Rectal smooth muscle tissue (tissue), 1 donor: ENCODE data around the gene MMP19.
A peak's percentile ranks its signal among the peaks of the same experiment; 100 is the strongest.

Experiments
- H3K27ac ChIP-seq: one replicate; pipeline ENCODE4 v1.7.0; 2013; ENCODE audit warnings: low read depth, low read length, inconsistent platforms
- H3K27me3 ChIP-seq: one replicate; pipeline ENCODE4 v1.7.0; 2013; ENCODE audit warnings: low read length; ENCODE audit not compliant: control insufficient read depth, insufficient read depth
- H3K36me3 ChIP-seq: one replicate; pipeline ENCODE4 v1.7.0; 2013; ENCODE audit warnings: low read length; ENCODE audit not compliant: control insufficient read depth, insufficient read depth
- H3K4me1 ChIP-seq: one replicate; pipeline ENCODE4 v1.7.0; 2013; ENCODE audit warnings: low read length; ENCODE audit not compliant: control insufficient read depth, insufficient read depth
- H3K4me3 ChIP-seq: one replicate; pipeline ENCODE4 v1.7.0; 2013; ENCODE audit warnings: low read length
- H3K9ac ChIP-seq: one replicate; pipeline ENCODE4 v1.7.0; 2013; ENCODE audit warnings: low read length

Gene MMP19

DNA sequence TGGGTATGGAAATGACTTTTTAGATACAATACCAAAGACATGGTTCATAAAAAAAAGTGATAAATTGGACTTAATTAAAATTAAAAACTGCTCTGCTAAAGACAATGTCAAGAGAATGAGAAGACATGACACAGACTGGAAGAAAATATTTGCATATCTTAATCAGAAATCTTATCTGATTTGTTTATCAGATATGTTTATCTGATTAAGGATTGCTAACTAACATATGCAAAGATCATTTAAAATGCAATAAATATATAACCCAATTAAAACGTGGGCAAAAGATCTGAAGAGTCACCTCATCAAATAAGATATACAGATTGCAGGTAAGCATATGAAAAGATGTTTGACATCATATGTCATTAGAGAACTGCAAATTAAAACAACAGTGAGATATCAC is 10.0 kb upstream of the MMP19 start:
- H3K27me3 ChIP-seq, result no peaks in the 10 kb centered on the region
- H3K4me1 ChIP-seq, result no peaks in the 10 kb centered on the region
- no peak overlapping the region for H3K4me3 ChIP-seq
- no peak overlapping the region for H3K9ac ChIP-seq
- no peak overlapping the region for H3K27ac ChIP-seq
- no peaks in the 10 kb centered on the region for H3K36me3 ChIP-seq

DNA sequence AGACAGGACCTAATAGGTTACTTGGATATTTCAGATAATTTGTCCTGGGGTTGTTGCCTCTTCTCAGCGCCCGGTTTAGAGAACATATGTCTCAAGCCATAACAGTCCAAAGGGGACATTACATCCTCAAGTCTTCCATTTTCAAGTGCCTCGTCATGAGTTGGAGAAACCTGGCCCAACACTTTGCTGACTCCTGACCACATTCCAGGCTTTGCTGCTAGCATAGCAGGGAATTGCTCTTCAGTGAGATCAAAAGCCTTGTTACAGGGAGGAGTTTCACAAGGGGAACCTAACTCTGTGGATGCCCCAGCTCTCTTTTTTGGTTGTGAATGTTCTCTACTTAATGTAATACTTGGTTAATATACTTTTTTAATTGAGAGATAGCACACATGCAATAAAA is 8.2 kb upstream of the MMP19 start:
- H3K27ac ChIP-seq, result no peak overlapping the region
- H3K4me3 ChIP-seq, result no peak overlapping the region
- H3K36me3 ChIP-seq, result no peaks in the 10 kb centered on the region
- H3K9ac ChIP-seq, result no peak overlapping the region
- no peaks in the 10 kb centered on the region for H3K27me3 ChIP-seq
- no peaks in the 10 kb centered on the region for H3K4me1 ChIP-seq

DNA sequence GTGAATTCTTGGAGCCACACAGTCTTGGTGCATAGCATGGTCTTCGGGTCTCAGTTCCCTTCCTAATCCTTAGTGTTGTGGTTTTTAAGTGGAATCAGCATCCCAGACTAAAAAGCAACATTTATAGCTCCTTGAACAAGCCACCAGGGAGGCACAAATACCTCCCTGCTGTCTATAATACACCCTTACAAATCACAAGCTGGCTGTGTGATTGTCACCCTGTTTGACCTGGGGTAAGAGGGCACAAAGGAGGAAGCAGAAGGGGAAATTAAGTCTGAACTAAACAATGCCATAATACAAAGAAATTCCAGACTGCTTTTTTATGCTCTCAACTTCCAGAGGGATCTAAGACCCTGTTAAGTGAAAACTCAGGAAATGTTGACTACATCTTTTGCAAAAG is 7.7 kb upstream of the MMP19 start:
- no peak overlapping the region for H3K9ac ChIP-seq
- H3K4me3 ChIP-seq, result no peak overlapping the region
- no peaks in the 10 kb centered on the region for H3K4me1 ChIP-seq
- no peaks in the 10 kb centered on the region for H3K27me3 ChIP-seq
- no peak overlapping the region for H3K27ac ChIP-seq
- H3K36me3 ChIP-seq, result no peaks in the 10 kb centered on the region

- Histone ChIP-seq H3K9ac (no peak overlapping the region), H3K27me3 (no peaks in the 10 kb centered on the region), H3K4me3 (no peak overlapping the region), H3K36me3 (no peaks in the 10 kb centered on the region), H3K27ac (no peak overlapping the region), H3K4me1 (no peaks in the 10 kb centered on the region)
These were observed 7.0 kb upstream of the MMP19 start for GRCh38 chr12:55849616-55850343.

- H3K9ac ChIP-seq, result no peak overlapping the region
- H3K27ac ChIP-seq, result peak overlapping the region; percentile 70
- H3K4me1 ChIP-seq, result no peaks in the 10 kb centered on the region
- no peaks in the 10 kb centered on the region for H3K27me3 ChIP-seq
- H3K36me3 ChIP-seq, result no peaks in the 10 kb centered on the region
- H3K4me3 ChIP-seq, result no peak overlapping the region
These were observed 5.0 kb upstream of the MMP19 start for GRCh38 chr12:55847603-55848291.

GRCh38 chr12:55847033-55847432 is 4.3 kb upstream of the MMP19 start:
- Histone ChIP-seq H3K4me1 (no peaks in the 10 kb centered on the region), H3K36me3 (no peaks in the 10 kb centered on the region), H3K27ac (peak overlapping the region; percentile 70), H3K9ac (no peak overlapping the region), H3K4me3 (no peak overlapping the region), H3K27me3 (no peaks in the 10 kb centered on the region)

DNA sequence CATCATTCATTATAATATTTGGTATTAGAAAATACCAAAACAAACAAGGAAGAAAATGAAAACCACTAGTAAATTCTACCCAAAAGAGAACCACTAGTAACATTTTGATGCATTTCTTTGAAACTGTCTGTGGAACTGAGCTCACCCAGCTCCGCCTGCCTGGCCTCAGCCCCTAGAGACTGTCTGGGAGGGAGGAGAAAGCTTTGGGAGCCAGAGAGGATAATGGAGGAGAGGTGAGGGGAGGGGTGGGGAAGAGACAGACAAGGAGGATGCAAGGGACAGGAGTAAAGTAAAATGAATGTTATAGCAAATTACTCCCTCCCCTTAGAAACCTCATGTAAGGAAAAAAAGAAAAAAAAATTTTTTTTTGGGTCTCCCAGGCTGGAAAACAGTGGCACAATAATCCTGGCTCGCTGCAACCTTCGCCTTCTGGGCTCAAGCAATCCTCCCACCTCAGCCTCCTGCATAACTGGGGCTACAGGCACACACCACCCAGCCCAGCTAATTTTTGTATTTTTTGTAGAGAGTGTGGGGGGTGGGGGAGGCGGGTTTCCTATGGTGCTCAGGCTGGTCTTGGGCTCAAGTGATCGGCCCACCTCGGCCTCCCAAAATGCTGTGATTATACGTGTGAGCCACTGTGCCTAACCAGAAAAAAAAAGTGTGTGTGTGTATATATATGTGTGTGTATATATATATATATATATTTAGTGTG is 3.2 kb upstream of the MMP19 start:
- no peak overlapping the region for H3K9ac ChIP-seq
- no peaks in the 10 kb centered on the region for H3K27me3 ChIP-seq
- H3K27ac ChIP-seq, result no peak overlapping the region
- H3K36me3 ChIP-seq, result no peaks in the 10 kb centered on the region
- H3K4me3 ChIP-seq, result no peak overlapping the region
- no peaks in the 10 kb centered on the region for H3K4me1 ChIP-seq

DNA sequence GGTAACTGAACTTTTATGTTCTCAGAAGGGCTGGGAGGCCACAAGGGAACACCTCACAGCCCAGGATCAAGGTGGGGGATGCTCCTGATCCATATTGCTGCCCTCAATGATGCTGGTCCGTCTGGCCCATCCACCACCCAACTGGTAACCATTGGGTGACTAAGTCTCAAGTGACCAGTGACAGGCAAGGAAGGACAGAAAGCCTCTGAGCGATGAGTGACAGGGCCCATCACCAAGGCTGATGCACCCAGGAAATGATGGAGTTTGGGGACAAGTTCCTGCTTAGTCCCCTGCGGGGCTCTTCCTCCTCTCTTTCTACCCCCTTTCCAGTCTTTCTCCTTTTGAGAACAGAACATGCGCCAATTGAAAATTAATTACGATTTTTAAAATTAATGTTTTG is 2.6 kb upstream of the MMP19 start:
- H3K4me1 ChIP-seq, result no peaks in the 10 kb centered on the region
- H3K27ac ChIP-seq, result no peak overlapping the region
- H3K9ac ChIP-seq, result no peak overlapping the region
- H3K4me3 ChIP-seq, result no peak overlapping the region
- no peaks in the 10 kb centered on the region for H3K36me3 ChIP-seq
- H3K27me3 ChIP-seq, result no peaks in the 10 kb centered on the region

GRCh38 chr12:55844961-55845360 is 2.2 kb upstream of the MMP19 start:
- Histone ChIP-seq H3K36me3 (no peaks in the 10 kb centered on the region), H3K27me3 (no peaks in the 10 kb centered on the region), H3K9ac (no peak overlapping the region), H3K27ac (no peak overlapping the region), H3K4me1 (no peaks in the 10 kb centered on the region), H3K4me3 (no peak overlapping the region)

- Histone ChIP-seq H3K36me3 (no peaks in the 10 kb centered on the region), H3K27ac (no peak overlapping the region), H3K9ac (no peak overlapping the region), H3K4me3 (no peak overlapping the region), H3K4me1 (no peaks in the 10 kb centered on the region), H3K27me3 (no peaks in the 10 kb centered on the region)
These were observed 695 bp upstream of the MMP19 start for GRCh38 chr12:55843431-55843830.

- Histone ChIP-seq H3K4me3 (no peak overlapping the region), H3K27ac (no peak overlapping the region), H3K27me3 (no peaks in the 10 kb centered on the region), H3K9ac (no peak overlapping the region), H3K4me1 (no peaks in the 10 kb centered on the region), H3K36me3 (no peaks in the 10 kb centered on the region)
These were observed 2.0 kb downstream of the MMP19 start for GRCh38 chr12:55840581-55841351.
